Hepatocyte (in vitro differentiated cells): ENCODE measurements around the gene CA11.

Source experiments
- EZH2 ChIP-seq: fragments of 200-600 bp; sonication (generic); IDR thresholded peaks from 2 replicates; pipeline ENCODE4 v1.6.1; 2016; ENCODE audit warnings: antibody characterized with exemption, mild to moderate bottlenecking, borderline replicate concordance
- TF ChIP-seq, protein P1 (sequence below): fragments of 200-600 bp; sonication (generic); IDR thresholded peaks from 2 replicates; pipeline ENCODE4 v1.5.1; 2016; ENCODE audit warnings: antibody characterized with exemption, mild to moderate bottlenecking; ENCODE audit not compliant: poor library complexity

DNA sequence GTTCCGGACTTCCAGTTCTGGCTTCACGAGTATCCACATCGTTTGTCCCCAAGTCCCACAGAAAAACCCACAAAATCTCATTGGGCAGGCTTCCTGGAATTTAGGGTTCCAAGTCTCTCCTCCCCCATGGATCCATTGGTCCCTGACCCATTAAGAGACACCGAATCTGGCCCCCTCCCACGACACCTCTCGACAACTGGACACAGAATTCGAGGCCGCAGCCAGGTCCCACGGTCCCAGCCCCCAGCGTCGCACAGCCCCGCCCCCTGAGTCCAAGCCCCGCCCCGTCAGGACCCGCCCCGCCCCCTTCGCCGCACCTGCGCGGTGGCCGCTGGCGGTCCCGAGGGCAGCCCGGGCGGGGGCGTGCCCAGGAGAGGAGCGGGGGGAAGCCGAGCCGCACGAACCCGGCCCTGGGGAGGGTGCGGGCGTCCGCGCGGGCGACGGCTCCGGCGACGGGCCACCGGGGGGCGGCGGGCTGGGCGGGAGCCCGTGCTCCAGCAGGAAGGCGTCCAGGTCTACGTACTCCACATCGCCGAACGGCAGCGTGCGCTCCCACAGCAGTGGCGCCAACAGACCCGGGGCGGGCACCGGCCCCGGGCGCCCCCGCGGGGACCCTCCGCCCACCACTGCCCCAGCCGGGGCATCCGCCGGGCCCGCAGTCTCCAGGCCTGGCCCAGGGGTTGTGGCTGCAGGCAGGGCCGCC, 10.6 kb downstream of the CA11 start:
- TF ChIP-seq, protein P1, sequence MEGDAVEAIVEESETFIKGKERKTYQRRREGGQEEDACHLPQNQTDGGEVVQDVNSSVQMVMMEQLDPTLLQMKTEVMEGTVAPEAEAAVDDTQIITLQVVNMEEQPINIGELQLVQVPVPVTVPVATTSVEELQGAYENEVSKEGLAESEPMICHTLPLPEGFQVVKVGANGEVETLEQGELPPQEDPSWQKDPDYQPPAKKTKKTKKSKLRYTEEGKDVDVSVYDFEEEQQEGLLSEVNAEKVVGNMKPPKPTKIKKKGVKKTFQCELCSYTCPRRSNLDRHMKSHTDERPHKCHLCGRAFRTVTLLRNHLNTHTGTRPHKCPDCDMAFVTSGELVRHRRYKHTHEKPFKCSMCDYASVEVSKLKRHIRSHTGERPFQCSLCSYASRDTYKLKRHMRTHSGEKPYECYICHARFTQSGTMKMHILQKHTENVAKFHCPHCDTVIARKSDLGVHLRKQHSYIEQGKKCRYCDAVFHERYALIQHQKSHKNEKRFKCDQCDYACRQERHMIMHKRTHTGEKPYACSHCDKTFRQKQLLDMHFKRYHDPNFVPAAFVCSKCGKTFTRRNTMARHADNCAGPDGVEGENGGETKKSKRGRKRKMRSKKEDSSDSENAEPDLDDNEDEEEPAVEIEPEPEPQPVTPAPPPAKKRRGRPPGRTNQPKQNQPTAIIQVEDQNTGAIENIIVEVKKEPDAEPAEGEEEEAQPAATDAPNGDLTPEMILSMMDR: no peak
- TF ChIP-seq EZH2: no peak
